HG03039 (cell line): ENCODE data around the gene ADI1.

Experiments used
- ATAC-seq: cut with Tn5 transposase; IDR thresholded peaks from one replicate; pipeline ENCODE4 v1.9.1; 2021; ENCODE audit warnings: mild to moderate bottlenecking, moderate library complexity; ENCODE audit not compliant: unreplicated experiment

Gene ADI1

GRCh38 chr2:3481736-3482362 is 37.5 kb downstream of the ADI1 start:
- ATAC-seq: no peak

- ATAC-seq: no peak
Measured at GRCh38 chr2:3481011-3481400, 38.3 kb downstream of the ADI1 start.

- ATAC-seq: no peak
Measured at GRCh38 chr2:3480352-3481010, 38.9 kb downstream of the ADI1 start.

- ATAC-seq: no peak
Measured at GRCh38 chr2:3479430-3480320, 39.7 kb downstream of the ADI1 start.

- ATAC-seq: no peak
Measured at GRCh38 chr2:3478846-3479385, 40.4 kb downstream of the ADI1 start.

- ATAC-seq: no peak
Measured at GRCh38 chr2:3476985-3477327, 42.4 kb downstream of the ADI1 start.

GRCh38 chr2:3476321-3476984 is 42.9 kb downstream of the ADI1 start:
- no peak for ATAC-seq

- ATAC-seq: no peak
Measured at GRCh38 chr2:3475771-3476170, 43.6 kb downstream of the ADI1 start.

- no peak for ATAC-seq
Measured at GRCh38 chr2:3472966-3473365, 46.4 kb downstream of the ADI1 start.

GRCh38 chr2:3472296-3472695 is 47.0 kb downstream of the ADI1 start:
- no peak for ATAC-seq

GRCh38 chr2:3470856-3471737 is 48.2 kb downstream of the ADI1 start:
- ATAC-seq: no peak

GRCh38 chr2:3470166-3470651 is 49.1 kb downstream of the ADI1 start:
- no peak for ATAC-seq

GRCh38 chr2:3469486-3469885 is 49.8 kb downstream of the ADI1 start:
- ATAC-seq: no peak

- no peak for ATAC-seq
Measured at GRCh38 chr2:3468296-3468988, 50.9 kb downstream of the ADI1 start.

GRCh38 chr2:3467654-3468053 is 51.7 kb downstream of the ADI1 start:
- no peak for ATAC-seq

- no peak for ATAC-seq
Measured at GRCh38 chr2:3466966-3467365, 52.4 kb downstream of the ADI1 start.

- ATAC-seq: no peak
Measured at GRCh38 chr2:3466482-3466863, 52.9 kb downstream of the ADI1 start.

GRCh38 chr2:3465844-3466481 is 53.4 kb downstream of the ADI1 start:
- no peak for ATAC-seq

GRCh38 chr2:3465328-3465727 is 54.0 kb downstream of the ADI1 start:
- ATAC-seq: no peak
